IPS-18c (cell line): ENCODE results near the gene TAS1R1.

Source experiments
- H3K4me3 ChIP-seq: 2 replicates; pipeline ENCODE4 v1.7.0; 2013; ENCODE audit warnings: low read depth, mild to moderate bottlenecking, low read length, moderate library complexity; ENCODE audit not compliant: insufficient read depth
- H3K9me3 ChIP-seq: one replicate; pipeline ENCODE4 v1.6.1; 2013; ENCODE audit warnings: mild to moderate bottlenecking, low read length, moderate library complexity; ENCODE audit not compliant: control insufficient read depth, insufficient read depth

Gene TAS1R1

GRCh38 chr1:6515771-6516170, 39.3 kb upstream of the TAS1R1 start:
- H3K4me3 ChIP-seq = no peak overlapping the region
- no peaks in the 10 kb centered on the region for H3K9me3 ChIP-seq

GRCh38 chr1:6517435-6517851, 37.7 kb upstream of the TAS1R1 start:
- Histone ChIP-seq H3K9me3 (no peaks in the 10 kb centered on the region), H3K4me3 (no peak overlapping the region)

GRCh38 chr1:6519491-6519934, 35.6 kb upstream of the TAS1R1 start:
- H3K9me3 ChIP-seq = no peaks in the 10 kb centered on the region
- H3K4me3 ChIP-seq = no peak overlapping the region

GRCh38 chr1:6519935-6520671, 35.0 kb upstream of the TAS1R1 start:
- Histone ChIP-seq H3K4me3 (no peak overlapping the region), H3K9me3 (no peaks in the 10 kb centered on the region)

GRCh38 chr1:6521536-6521935, 33.6 kb upstream of the TAS1R1 start:
- no peak overlapping the region for H3K4me3 ChIP-seq

GRCh38 chr1:6523566-6523965, 31.5 kb upstream of the TAS1R1 start:
- Histone ChIP-seq H3K4me3 (no peak overlapping the region), H3K9me3 (no peaks in the 10 kb centered on the region)

More at GRCh38 chr1:6521536-6521935, 33.6 kb upstream of the TAS1R1 start:
- H3K9me3 ChIP-seq = no peaks in the 10 kb centered on the region

- Histone ChIP-seq H3K9me3 (no peaks in the 10 kb centered on the region), H3K4me3 (no peak overlapping the region)
Observed at GRCh38 chr1:6526316-6526715, 28.8 kb upstream of the TAS1R1 start.

GRCh38 chr1:6528492-6528891, 26.6 kb upstream of the TAS1R1 start:
- Histone ChIP-seq H3K9me3 (no peaks in the 10 kb centered on the region), H3K4me3 (no peak overlapping the region)

- H3K9me3 ChIP-seq = no peaks in the 10 kb centered on the region
- H3K4me3 ChIP-seq = no peak overlapping the region
Observed at GRCh38 chr1:6530504-6531160, 24.5 kb upstream of the TAS1R1 start.

GRCh38 chr1:6531996-6532395, 23.1 kb upstream of the TAS1R1 start:
- H3K4me3 ChIP-seq = no peak overlapping the region
- no peaks in the 10 kb centered on the region for H3K9me3 ChIP-seq

GRCh38 chr1:6534248-6534822, 20.8 kb upstream of the TAS1R1 start:
- no peaks in the 10 kb centered on the region for H3K9me3 ChIP-seq
- no peak overlapping the region for H3K4me3 ChIP-seq

GRCh38 chr1:6535214-6535613, 19.9 kb upstream of the TAS1R1 start:
- Histone ChIP-seq H3K9me3 (no peaks in the 10 kb centered on the region), H3K4me3 (no peak overlapping the region)

GRCh38 chr1:6536291-6536690, 18.8 kb upstream of the TAS1R1 start:
- no peaks in the 10 kb centered on the region for H3K9me3 ChIP-seq

GRCh38 chr1:6538956-6539355, 16.2 kb upstream of the TAS1R1 start:
- Histone ChIP-seq H3K9me3 (no peaks in the 10 kb centered on the region), H3K4me3 (no peak overlapping the region)

More at GRCh38 chr1:6536291-6536690, 18.8 kb upstream of the TAS1R1 start:
- H3K4me3 ChIP-seq = no peak overlapping the region

- Histone ChIP-seq H3K4me3 (no peak overlapping the region), H3K9me3 (no peaks in the 10 kb centered on the region)
Observed at GRCh38 chr1:6544831-6545230, 10.3 kb upstream of the TAS1R1 start.

GRCh38 chr1:6545276-6546112, 9.6 kb upstream of the TAS1R1 start:
- no peak overlapping the region for H3K4me3 ChIP-seq

GRCh38 chr1:6546326-6546725, 8.8 kb upstream of the TAS1R1 start:
- H3K4me3 ChIP-seq = no peak overlapping the region
- H3K9me3 ChIP-seq = no peaks in the 10 kb centered on the region

More at GRCh38 chr1:6545276-6546112, 9.6 kb upstream of the TAS1R1 start:
- H3K9me3 ChIP-seq = no peaks in the 10 kb centered on the region
